K562 (cell line): ENCODE data around the gene TRERF1. TPM values are rescaled to one million over a fixed set of nuclear protein-coding genes. Genes with fewer than 3 reads are reported as not detected.

Experiments
- C11orf30 ChIP-seq: fragments of 450-650 bp; IDR thresholded peaks from 2 replicates; pipeline ENCODE4 v1.6.1; 2016; ENCODE audit warnings: low read depth, mild to moderate bottlenecking
- EZH2 ChIP-seq: IDR thresholded peaks from 2 replicates; pipeline ENCODE4 v1.6.1; 2012; ENCODE audit warnings: low read depth, mild to moderate bottlenecking, inconsistent platforms, low read length, borderline replicate concordance
- FOXK1 ChIP-seq: sonication (generic); formaldehyde crosslinking; IDR thresholded peaks from 2 replicates; pipeline ENCODE4 v1.8.0; 2022; ENCODE audit warnings: missing genetic modification reagents, mild to moderate bottlenecking, borderline replicate concordance
- GABPB1 ChIP-seq: sonication (generic); formaldehyde crosslinking; IDR thresholded peaks from 2 replicates; pipeline ENCODE4 v1.8.0; 2022; ENCODE audit warnings: mild to moderate bottlenecking, missing genetic modification reagents
- GATA2 ChIP-seq: sonication (generic); formaldehyde crosslinking; IDR thresholded peaks from 2 replicates; pipeline ENCODE4 v1.4.0; 2020; ENCODE audit warnings: mild to moderate bottlenecking, missing genetic modification reagents
- HSF4 ChIP-seq: fragments of 250-450 bp; sonication (Bioruptor Pico); IDR thresholded peaks from 2 replicates; pipeline ENCODE4 v2.1.2; 2022; ENCODE audit warnings: mild to moderate bottlenecking, moderate library complexity, borderline replicate concordance
- MBD1 ChIP-seq: fragments of 250-450 bp; sonication (Bioruptor Pico); IDR thresholded peaks from 2 replicates; pipeline ENCODE4 v1.8.0; 2022; ENCODE audit warnings: inconsistent platforms
- MNT ChIP-seq, 2 experiments: fragments of 450-650 bp; conservative IDR thresholded peaks; 2 replicates each; pipeline ENCODE4 v1.6.1; 2017; ENCODE audit warnings: mild to moderate bottlenecking in 2 of 2, moderate library complexity in 2 of 2
- NCOA6 ChIP-seq: fragments of 450-650 bp; IDR thresholded peaks from 2 replicates; pipeline ENCODE4 v1.6.1; 2017; ENCODE audit warnings: mild to moderate bottlenecking
- OTX1 ChIP-seq: fragments of 450-650 bp; formaldehyde crosslinking; IDR thresholded peaks from 2 replicates; pipeline ENCODE4 v1.4.0; 2022; ENCODE audit warnings: mild to moderate bottlenecking
- SRSF7 ChIP-seq: fragments of 200-400 bp; formaldehyde crosslinking; optimal IDR thresholded peaks from 2 replicates; pipeline ENCODE3; 2017; ENCODE audit warnings: mild to moderate bottlenecking, low read depth, low read length
- TCF7 ChIP-seq: sonication (generic); IDR thresholded peaks from 2 replicates; pipeline ENCODE4 v1.6.1; 2016; ENCODE audit warnings: antibody characterized with exemption, borderline replicate concordance
- TCF7L2 ChIP-seq: fragments of 150-350 bp; IDR thresholded peaks from 2 replicates; pipeline ENCODE4 v1.6.1; 2016; ENCODE audit warnings: low read depth, mild to moderate bottlenecking, low read length, moderate library complexity
- TFAP4 ChIP-seq: sonication (generic); formaldehyde crosslinking; IDR thresholded peaks from 2 replicates; pipeline ENCODE4 v1.8.0; 2022; ENCODE audit warnings: missing genetic modification reagents, mild to moderate bottlenecking, moderate library complexity, borderline replicate concordance
- TFE3 ChIP-seq: fragments of 450-650 bp; formaldehyde crosslinking; IDR thresholded peaks from 2 replicates; pipeline ENCODE4 v1.4.0; 2020; ENCODE audit warnings: mild to moderate bottlenecking, mixed read lengths
- ZBTB33 ChIP-seq: sonication (generic); formaldehyde crosslinking; IDR thresholded peaks from 2 replicates; pipeline ENCODE4 v1.8.1; 2023; ENCODE audit warnings: mild to moderate bottlenecking, missing genetic modification reagents
- ZNF23 ChIP-seq: fragments of 250-450 bp; sonication (Bioruptor Pico); IDR thresholded peaks from 2 replicates; pipeline ENCODE4 v1.4.0; 2020; ENCODE audit warnings: mild to moderate bottlenecking
- ZNF41 ChIP-seq: fragments of 250-450 bp; sonication (Bioruptor Pico); conservative IDR thresholded peaks from 2 replicates; pipeline ENCODE4 v1.4.0; 2020; ENCODE audit warnings: mild to moderate bottlenecking
- ZNF778 ChIP-seq: fragments of 450-650 bp; formaldehyde crosslinking; IDR thresholded peaks from 2 replicates; pipeline ENCODE4 v1.4.0; 2020; ENCODE audit warnings: mild to moderate bottlenecking, moderate library complexity
- polyA plus RNA-seq, 8 experiments: library from polyadenylated mRNA; depleted of rRNA in 4 of 8; stranded (reverse) in 5 of 8; unstranded in 3 of 8; fragments of >200 nt; fragmentation: Nextera tagmentation in 2 of 8; fragmentation: Illumina TruSeq in 1 of 8; extraction: Ambion mirVana in 2 of 8; extraction: Trizol in 1 of 8; gene quantifications; 2 replicates each; pipeline versions ENCODE4 v1.2.1 to v1.2.3, GENCODE V29; 2011 to 2014; ENCODE audit warnings: inconsistent platforms in 1 of 8, missing spikeins in 1 of 8
- total RNA-seq, 7 experiments: library from RNA; depleted of rRNA in 6 of 7; stranded (reverse); fragments of >200 nt in 6 of 7; fragmentation: Illumina TruSeq in 2 of 7; extraction: Trizol in 2 of 7; gene quantifications; 2 replicates each; pipeline versions ENCODE4 v1.2.1 to v1.2.3, GENCODE V29; 2011 to 2021; ENCODE audit warnings: low replicate concordance in 1 of 7

The TRERF1 gene
- total and polyA plus RNA-seq, 9 of the 15 experiments (the other 6 are each of a cell fraction or from before 2014, with no cell fraction given) = 0.04 to 0.20 (median 0.07) TPM; not detected in 3

- TF ChIP-seq GATA2 (peak; percentile 98), TFE3 (no peak; the same call in 1 of the 2 replicates), NCOA6 (no peak), MNT (conservative IDR thresholded peaks at IDR 0.05) (peak; percentile 95 to 98), GABPB1 (CRISPR knock-in tag) (peak; percentile 69), ZNF778 (no peak), ZNF23 (no peak), HSF4 (CRISPR knock-in tag) (0 out of 2 replicates have a peak, but pooled peaks have one; percentile 48), C11orf30 (peak; percentile 60), EZH2 (no peak), TCF7 (0 out of 2 replicates have a peak, but pooled peaks have one; percentile 28), ZBTB33 (CRISPR knock-in tag) (peak; percentile 84), OTX1 (CRISPR knock-in tag) (no peak), MBD1 (CRISPR knock-in tag) (no peak), SRSF7 (no peak), TCF7L2 (peak; percentile 64; the same call in 1 of the 2 replicates), FOXK1 (peak; percentile 90; the same call in 1 of the 2 replicates), TFAP4 (CRISPR knock-in tag) (peak; percentile 94), ZNF41 (CRISPR knock-in tag) (no peak)
Measured at GRCh38 chr6:42199106-42199981, 252.4 kb downstream of the TRERF1 start (continued).
